ENCODE results near the gene LUC7L2. TPM values are rescaled to one million over a fixed set of nuclear protein-coding genes. Genes with fewer than 3 reads are reported as not detected.
A peak's percentile ranks its signal among the peaks of the same experiment; 100 is the strongest.

LUC7L2 gene
- total RNA-seq, 1 experiment from 2014 or later, result 81.2 TPM

DNA sequence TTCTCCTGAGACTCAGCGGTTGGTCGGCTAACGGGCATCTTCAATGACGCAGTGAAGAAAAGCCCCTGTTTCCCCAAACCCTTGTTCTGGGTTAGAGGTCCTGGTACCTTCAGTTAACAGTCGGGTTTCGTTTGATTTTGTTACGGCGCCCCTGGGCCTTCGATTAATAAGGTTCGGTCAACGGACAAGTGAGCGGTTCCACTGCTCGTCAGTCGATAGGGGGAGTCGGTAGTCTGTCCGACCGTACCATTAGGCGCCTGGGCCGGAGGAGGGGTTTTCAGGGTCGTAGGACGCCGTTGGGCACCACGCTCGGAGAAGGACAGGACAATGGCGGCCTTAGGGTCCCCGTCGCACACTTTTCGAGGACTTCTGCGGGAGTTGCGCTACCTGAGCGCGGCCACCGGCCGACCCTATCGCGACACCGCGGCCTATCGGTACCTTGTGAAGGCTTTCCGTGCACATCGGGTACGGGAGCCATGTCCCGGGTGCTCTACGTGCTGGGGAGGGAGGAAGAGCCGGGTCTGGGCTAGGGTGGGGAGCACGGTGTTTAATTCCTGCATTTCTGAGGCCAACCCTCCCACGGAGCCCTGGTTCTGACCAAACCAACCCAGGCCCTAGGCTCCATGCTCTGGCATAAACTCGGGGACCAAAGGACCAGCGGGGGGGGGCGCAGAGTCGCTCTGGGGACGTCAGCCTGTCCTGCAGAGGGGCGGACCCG, 18.5 kb upstream of the LUC7L2 start, which contains the start of gene FMC1:
FMC1 (plus strand) TSS at position 280 of the 718 bp plus-strand sequence; CDS start at position 328, 48 bp downstream.
- H2BK15ac ChIP-seq (ENCODE audit: low read depth, low read length), result peak within 1 kb of the TSS; percentile 24; the same call in 1 of the 2 replicates
- peak within 1 kb of the TSS; percentile 9 for H2BK12ac ChIP-seq (ENCODE audit: insufficient read length, low read depth, low read length)
- peak within 1 kb of the TSS; percentile 94 for H3T11ph ChIP-seq (ENCODE audit: low read length)
- H3K27ac ChIP-seq (ENCODE audit: insufficient read length, low read depth, low read length), result peak within 1 kb of the TSS; percentile 99
- peak within 1 kb of the TSS; percentile 99 for H3K18ac ChIP-seq (ENCODE audit: insufficient read length, low read depth, low read length)
- H3K14ac ChIP-seq (ENCODE audit: insufficient read depth, low read length), result peak within 1 kb of the TSS; percentile 99
- H3K4me2 ChIP-seq (ENCODE audit: insufficient read depth, insufficient read length, low read length), result peak within 1 kb of the TSS; percentile 84
- Mint-ChIP-seq H3K4me3 (peak within 1 kb of the TSS; percentile 91 to 95), H3K36me3 (ENCODE audit: insufficient read depth in 1 of 3, low read depth in 3 of 3) (peaks cover 5 to 25% (median 13%) of the 10 kb centered on the region in 3 experiments; a peak in 6 of 7 replicates), H3K27me3 (ENCODE audit: low read depth) (peaks cover 10% of the 10 kb centered on the region), H3K4me1 (peaks cover 7 to 11% of the 10 kb centered on the region in 2 experiments), H3K9me3 (peaks cover 10 to 14% of the 10 kb centered on the region in 2 experiments; a peak in 4 of 5 replicates), H3K27ac (peak within 1 kb of the TSS; percentile 99 to 100 (median 100))
- no peak within 1 kb of the TSS for H2AK5ac ChIP-seq (ENCODE audit: insufficient read length, low read length)
- TF ChIP-seq, protein P1, sequence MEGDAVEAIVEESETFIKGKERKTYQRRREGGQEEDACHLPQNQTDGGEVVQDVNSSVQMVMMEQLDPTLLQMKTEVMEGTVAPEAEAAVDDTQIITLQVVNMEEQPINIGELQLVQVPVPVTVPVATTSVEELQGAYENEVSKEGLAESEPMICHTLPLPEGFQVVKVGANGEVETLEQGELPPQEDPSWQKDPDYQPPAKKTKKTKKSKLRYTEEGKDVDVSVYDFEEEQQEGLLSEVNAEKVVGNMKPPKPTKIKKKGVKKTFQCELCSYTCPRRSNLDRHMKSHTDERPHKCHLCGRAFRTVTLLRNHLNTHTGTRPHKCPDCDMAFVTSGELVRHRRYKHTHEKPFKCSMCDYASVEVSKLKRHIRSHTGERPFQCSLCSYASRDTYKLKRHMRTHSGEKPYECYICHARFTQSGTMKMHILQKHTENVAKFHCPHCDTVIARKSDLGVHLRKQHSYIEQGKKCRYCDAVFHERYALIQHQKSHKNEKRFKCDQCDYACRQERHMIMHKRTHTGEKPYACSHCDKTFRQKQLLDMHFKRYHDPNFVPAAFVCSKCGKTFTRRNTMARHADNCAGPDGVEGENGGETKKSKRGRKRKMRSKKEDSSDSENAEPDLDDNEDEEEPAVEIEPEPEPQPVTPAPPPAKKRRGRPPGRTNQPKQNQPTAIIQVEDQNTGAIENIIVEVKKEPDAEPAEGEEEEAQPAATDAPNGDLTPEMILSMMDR (conservative IDR thresholded peaks at IDR 0.05), result peak; percentile 40
- peak; percentile 95 for DNase-seq
- H3K4ac ChIP-seq (ENCODE audit: low read depth, low read length), result peak within 1 kb of the TSS; percentile 94; the same call in 1 of the 2 replicates
- H4K8ac ChIP-seq (replicated peaks; ENCODE audit: insufficient read length, low read depth, low read length), result peak within 1 kb of the TSS; percentile 98
- peak within 1 kb of the TSS; percentile 98 for H4K5ac ChIP-seq (ENCODE audit: insufficient read length, low read depth, low read length)
- no peak within 1 kb of the TSS for H2BK20ac ChIP-seq (ENCODE audit: low read depth, low read length, poor library complexity, severe bottlenecking)
- no peak within 1 kb of the TSS for H3K23ac ChIP-seq (ENCODE audit: insufficient read length, low read depth, low read length)
- H3K27me3 ChIP-seq (ENCODE audit: insufficient read depth, low read length), result no peaks in the 10 kb centered on the region
- peak within 1 kb of the TSS; percentile 94 for H3K56ac ChIP-seq (ENCODE audit: insufficient read length, low read depth, low read length)
- no CpG with 5 or more reads among the region's 54 CpGs for whole genome bisulfite sequencing (ENCODE audit: extremely low coverage, insufficient read length, low lambda C conversion rate)
- peak within 1 kb of the TSS; percentile 98 for H2BK5ac ChIP-seq (ENCODE audit: insufficient read length, low read length)
- H3K4me1 ChIP-seq (ENCODE audit: insufficient read depth, low read length), result no peaks in the 10 kb centered on the region
- no peaks in the 10 kb centered on the region for H3K79me1 ChIP-seq (ENCODE audit: insufficient read depth, low read depth, low read length, poor library complexity, severe bottlenecking)
- peak within 1 kb of the TSS; percentile 99 for H2BK120ac ChIP-seq (ENCODE audit: low read depth, low read length, poor library complexity, severe bottlenecking)
- no peaks in the 10 kb centered on the region for H3K79me2 ChIP-seq (ENCODE audit: insufficient read depth, low read length)
- H3K9ac ChIP-seq (ENCODE audit: extremely low read depth, insufficient read length, low read length), result peak within 1 kb of the TSS; percentile 98
- H2AFZ ChIP-seq (ENCODE audit: low read length), result no peak within 1 kb of the TSS
- H4K91ac ChIP-seq (ENCODE audit: insufficient read length, low read depth, low read length), result peak within 1 kb of the TSS; percentile 43
- H3K9me3 ChIP-seq (ENCODE audit: control insufficient read depth, low read depth, low read length), result no peaks in the 10 kb centered on the region
- H3K23me2 ChIP-seq (ENCODE audit: insufficient read length, low read depth, low read length, poor library complexity, severe bottlenecking), result peaks cover 3% of the 10 kb centered on the region
- no peaks in the 10 kb centered on the region for H4K20me1 ChIP-seq (ENCODE audit: control insufficient read depth, insufficient read depth, insufficient read length)
